Measurements from ENCODE around the gene PANX3. TPM values are rescaled to one million over a fixed set of nuclear protein-coding genes. Genes with fewer than 3 reads are reported as not detected.

Gene PANX3
- polyA plus RNA-seq, 1 of the 3 experiments (the other 2 are of a cell fraction), result not detected

- TF ChIP-seq REST (IDR thresholded peaks at IDR 0.05; ENCODE audit: low read depth, low read length) (no peak), RCOR1 (IDR thresholded peaks at IDR 0.05; ENCODE audit: low read length) (no peak), NFIC (IDR thresholded peaks at IDR 0.05; ENCODE audit: borderline replicate concordance) (no peak)
Measured at GRCh38 chr11:124608147-124608546, 3.1 kb upstream of the PANX3 start (continued).

- H3K79me2 ChIP-seq (ENCODE audit: insufficient read depth), result no peaks in the 10 kb centered on the region
- H3K27ac ChIP-seq (ENCODE audit: low read depth in 2 of 2, low read length in 1 of 2), result no peak overlapping the region
- peaks cover 5% of the 10 kb centered on the region; the same call in 1 of the 2 replicates for H3K27me3 ChIP-seq (ENCODE audit: insufficient read depth)
- H3K4me3 ChIP-seq (ENCODE audit: low read depth in 2 of 2, low read length in 1 of 2), result no peak overlapping the region
- no peaks in the 10 kb centered on the region for H3K36me3 ChIP-seq (replicated peaks in 1 of 2; ENCODE audit: control insufficient read depth in 1 of 2, insufficient read depth in 2 of 2, low read length in 1 of 2)
- no peaks in the 10 kb centered on the region for H3K9me2 ChIP-seq
- POLR2A ChIA-PET, result no interaction called here
- no peak for DNase-seq
- H4K20me1 ChIP-seq (ENCODE audit: insufficient read depth), result no peaks in the 10 kb centered on the region
- H3F3A ChIP-seq (replicated peaks; ENCODE audit: insufficient read depth), result no peaks in the 10 kb centered on the region
- no peaks in the 10 kb centered on the region for H3K9me3 ChIP-seq
- H3K4me1 ChIP-seq (ENCODE audit: control insufficient read depth in 1 of 2, insufficient read depth in 2 of 2, low read depth in 1 of 2, low read length in 1 of 2), result no peaks in the 10 kb centered on the region; a peak in 1 of 4 replicates
- TF ChIP-seq JUND (IDR thresholded peaks at IDR 0.05) (no peak), TCF12 (IDR thresholded peaks at IDR 0.05) (no peak), GATA2 (CRISPR knock-in tag; IDR thresholded peaks at IDR 0.05) (no peak), CTCF (IDR thresholded peaks at IDR 0.05) (no peak), RCOR1 (IDR thresholded peaks at IDR 0.05; ENCODE audit: low read length) (no peak), IRF3 (IDR thresholded peaks at IDR 0.05; ENCODE audit: low read depth, low read length) (no peak), FOSL2 (IDR thresholded peaks at IDR 0.05; ENCODE audit: borderline replicate concordance, low read depth) (no peak), FOXM1 (IDR thresholded peaks at IDR 0.05; ENCODE audit: low read depth) (no peak), ELF1 (IDR thresholded peaks at IDR 0.05) (no peak), ZBTB33 (IDR thresholded peaks at IDR 0.05; ENCODE audit: borderline replicate concordance, low read depth) (no peak), CHD2 (IDR thresholded peaks at IDR 0.05; ENCODE audit: low read length, partially characterized antibody) (no peak), MEF2A (IDR thresholded peaks at IDR 0.05; ENCODE audit: borderline replicate concordance, low read depth) (no peak), USF1 (IDR thresholded peaks at IDR 0.05; ENCODE audit: borderline replicate concordance, low read depth) (no peak), TEAD4 (IDR thresholded peaks at IDR 0.05; ENCODE audit: borderline replicate concordance, insufficient read depth) (no peak), USF2 (IDR thresholded peaks at IDR 0.05; ENCODE audit: borderline replicate concordance, low read depth, low read length) (no peak), NRF1 (IDR thresholded peaks at IDR 0.05; ENCODE audit: low read depth, low read length) (no peak), NFIC (IDR thresholded peaks at IDR 0.05; ENCODE audit: borderline replicate concordance) (no peak), RFX5 (IDR thresholded peaks at IDR 0.05; ENCODE audit: low read length) (no peak), EP300 (IDR thresholded peaks at IDR 0.05; ENCODE audit: borderline replicate concordance in 1 of 2, low read depth in 1 of 2, low read length in 1 of 2) (no peak)
- CTCF ChIA-PET, result interaction anchor here (1.0 kb wide), 1 partner anchor 10 kb away, joined by 4 read pairs; no protein-coding TSS in a partner anchor
- H2AFZ ChIP-seq (ENCODE audit: low read depth), result no peak overlapping the region
- WGBS (ENCODE audit: low lambda C conversion rate), result 46% methylated on average over 2 of the region's 2 CpGs
- no peak overlapping the region for H3K4me2 ChIP-seq
- H3K9ac ChIP-seq, result no peak overlapping the region
Measured at GRCh38 chr11:124610295-124610694, 933 bp upstream of the PANX3 start.

All from SK-N-SH (cell line).